Immature natural killer cell (primary cell): ENCODE measurements around the gene HIPK4. TPM values are rescaled to one million over a fixed set of nuclear protein-coding genes. Genes with fewer than 3 reads are reported as not detected.
"Not testable (repeated sequence)": the region's sequence is repeated elsewhere in the genome, so short reads cannot be mapped to it uniquely, and the experiment has no call there.

Experiments
- DNase-seq, 3 donors: peaks; one replicate each; pipeline ENCODE4 v3.0.0; 2022; ENCODE audit warnings: mixed read lengths in 1 of 3
- H3K27ac Mint-ChIP-seq, 6 donors: one replicate each; pipeline ENCODE4 v1.8.0; 2020; ENCODE audit warnings: mixed read lengths in 6 of 6, mild to moderate bottlenecking in 5 of 6, inconsistent platforms in 4 of 6, moderate library complexity in 3 of 6
- H3K27me3 Mint-ChIP-seq, 3 donors: one replicate each; pipeline ENCODE4 v1.8.0; 2020 to 2021; ENCODE audit warnings: low read depth in 3 of 3, mild to moderate bottlenecking in 3 of 3, mixed read lengths in 3 of 3, moderate library complexity in 3 of 3, inconsistent platforms in 1 of 3
- H3K36me3 Mint-ChIP-seq, 3 donors: one replicate each; pipeline ENCODE4 v1.8.0; 2020; ENCODE audit warnings: mixed read lengths in 3 of 3, inconsistent platforms in 2 of 3, mild to moderate bottlenecking in 2 of 3
- H3K4me1 Mint-ChIP-seq, 2 donors: one replicate each; pipeline ENCODE4 v1.8.0; 2020; ENCODE audit warnings: inconsistent platforms in 2 of 2, mild to moderate bottlenecking in 2 of 2, mixed read lengths in 2 of 2, moderate library complexity in 1 of 2
- H3K4me3 Mint-ChIP-seq, 5 donors: one replicate each; pipeline ENCODE4 v1.8.0; 2020; ENCODE audit warnings: mild to moderate bottlenecking in 5 of 5, mixed read lengths in 5 of 5, inconsistent platforms in 3 of 5, moderate library complexity in 3 of 5
- H3K9me3 Mint-ChIP-seq, 6 donors: one replicate each; pipeline ENCODE4 v1.8.0; 2020; ENCODE audit warnings: mild to moderate bottlenecking in 6 of 6, mixed read lengths in 6 of 6, inconsistent platforms in 4 of 6, moderate library complexity in 3 of 6
- polyA plus RNA-seq, 3 donors: library from polyadenylated mRNA; unstranded; fragments of 300-500 nt; fragmentation: Illumina TruSeq; gene quantifications; one replicate each; pipeline ENCODE4 v1.2.3, GENCODE V29; 2021

Gene HIPK4
- under 1 TPM in 1 of 3 donors, not detected in 2; 0.15 TPM for polyA plus RNA-seq

- H3K27ac Mint-ChIP-seq = peak within 1 kb of the TSS in 1 of 6 donors; percentile 24
- no peak for DNase-seq
- peaks cover 0 to 9% (median 3%) of the 10 kb centered on the region in 3 donors for H3K27me3 Mint-ChIP-seq
- no peak within 1 kb of the TSS for H3K4me3 Mint-ChIP-seq
- no peaks in the 10 kb centered on the region for H3K4me1 Mint-ChIP-seq
- H3K36me3 Mint-ChIP-seq = no peaks in the 10 kb centered on the region
- H3K9me3 Mint-ChIP-seq = no peaks in the 10 kb centered on the region
These were observed at the start of gene HIPK4 for GRCh38 chr19:40390084-40390742. HIPK4 (minus strand) TSS chr19:40390181; CDS start chr19:40389902, 279 bp downstream.

GRCh38 chr19:40438284-40438683 lies 48.3 kb upstream of the HIPK4 start:
- peaks cover 8 to 10% (median 8%) of the 10 kb centered on the region in 3 donors for H3K27me3 Mint-ChIP-seq
- peaks cover 0 to 1% (median 0%) of the 10 kb centered on the region in 6 donors for H3K9me3 Mint-ChIP-seq
- no peak for DNase-seq
- peaks cover 19 to 22% of the 10 kb centered on the region in 2 donors for H3K4me1 Mint-ChIP-seq
- peaks cover 0 to 7% (median 0%) of the 10 kb centered on the region in 3 donors for H3K36me3 Mint-ChIP-seq
- H3K27ac Mint-ChIP-seq = peak overlapping the region in 2 of 6 donors; percentile 18 to 65
- H3K4me3 Mint-ChIP-seq = no peak overlapping the region

GRCh38 chr19:40433391-40434216 lies 43.6 kb upstream of the HIPK4 start:
- Mint-ChIP-seq H3K36me3 (peaks cover 0 to 3% (median 0%) of the 10 kb centered on the region in 3 donors), H3K4me3 (peak overlapping the region; percentile 89 to 97 (median 92)), H3K27ac (peak overlapping the region; percentile 94 to 100 (median 96)), H3K4me1 (peaks cover 10 to 12% of the 10 kb centered on the region in 2 donors), H3K9me3 (peaks cover 0 to 1% (median 0%) of the 10 kb centered on the region in 6 donors), H3K27me3 (peaks cover 3 to 5% (median 3%) of the 10 kb centered on the region in 3 donors)
- peak; percentile 67 to 70 (median 69) for DNase-seq

- not testable (repeated sequence) for H3K36me3 Mint-ChIP-seq, DNase-seq, H3K9me3 Mint-ChIP-seq, H3K27me3 Mint-ChIP-seq
- Mint-ChIP-seq H3K4me3 (peak overlapping the region; percentile 89 to 97 (median 92)), H3K27ac (peak overlapping the region in 5 of 6 donors; percentile 71 to 100 (median 95)), H3K4me1 (peaks cover 10 to 12% of the 10 kb centered on the region in 2 donors)
These were observed 42.8 kb upstream of the HIPK4 start for GRCh38 chr19:40432760-40433159.

- peaks cover 0 to 3% (median 0%) of the 10 kb centered on the region in 3 donors for H3K36me3 Mint-ChIP-seq
- H3K4me3 Mint-ChIP-seq = peak overlapping the region in 3 of 5 donors; percentile 40 to 68 (median 44)
- peaks cover 1 to 5% (median 3%) of the 10 kb centered on the region in 3 donors for H3K27me3 Mint-ChIP-seq
- DNase-seq = no peak
- peak overlapping the region in 2 of 6 donors; percentile 3 to 74 for H3K27ac Mint-ChIP-seq
- H3K4me1 Mint-ChIP-seq = peaks cover 10 to 13% of the 10 kb centered on the region in 2 donors
- H3K9me3 Mint-ChIP-seq = peaks cover 0 to 1% (median 0%) of the 10 kb centered on the region in 6 donors
These were observed 41.7 kb upstream of the HIPK4 start for GRCh38 chr19:40431698-40432097.

- H3K27me3 Mint-ChIP-seq, DNase-seq, H3K4me3 Mint-ChIP-seq, H3K36me3 Mint-ChIP-seq, H3K27ac Mint-ChIP-seq, H3K9me3 Mint-ChIP-seq: not testable (repeated sequence)
- peaks cover 19% of the 10 kb centered on the region in 2 donors for H3K4me1 Mint-ChIP-seq
These were observed 40.3 kb upstream of the HIPK4 start for GRCh38 chr19:40430242-40430641.

- not testable (repeated sequence) for DNase-seq, H3K9me3 Mint-ChIP-seq, H3K36me3 Mint-ChIP-seq, H3K4me3 Mint-ChIP-seq, H3K27ac Mint-ChIP-seq
- H3K4me1 Mint-ChIP-seq = peaks cover 20 to 24% of the 10 kb centered on the region in 2 donors
- H3K27me3 Mint-ChIP-seq = peaks cover 9 to 14% (median 13%) of the 10 kb centered on the region in 3 donors
These were observed 38.2 kb upstream of the HIPK4 start for GRCh38 chr19:40428197-40428596.

- H3K36me3 Mint-ChIP-seq = peaks cover 0 to 4% (median 0%) of the 10 kb centered on the region in 3 donors
- H3K9me3 Mint-ChIP-seq = no peaks in the 10 kb centered on the region
- peaks cover 29 to 36% of the 10 kb centered on the region in 2 donors for H3K4me1 Mint-ChIP-seq
- H3K4me3 Mint-ChIP-seq = peak within 1 kb of the TSS; percentile 93 to 94 (median 94)
- DNase-seq = peak; percentile 100
- peak within 1 kb of the TSS; percentile 95 to 99 (median 98) for H3K27ac Mint-ChIP-seq
- H3K27me3 Mint-ChIP-seq = peaks cover 9 to 21% (median 16%) of the 10 kb centered on the region in 3 donors
These were observed 35.7 kb upstream of the HIPK4 start, which contains the start of gene SERTAD1 for GRCh38 chr19:40425450-40426287. SERTAD1 (minus strand) TSS chr19:40425992; CDS start chr19:40423546, 2,446 bp downstream.

- peak overlapping the region; percentile 93 to 94 (median 94) for H3K4me3 Mint-ChIP-seq
- no peak for DNase-seq
- peaks cover 32 to 41% of the 10 kb centered on the region in 2 donors for H3K4me1 Mint-ChIP-seq
- H3K9me3 Mint-ChIP-seq = no peaks in the 10 kb centered on the region
- peaks cover 9 to 21% (median 19%) of the 10 kb centered on the region in 3 donors for H3K27me3 Mint-ChIP-seq
- H3K27ac Mint-ChIP-seq = peak overlapping the region; percentile 95 to 99 (median 98)
- peaks cover 0 to 4% (median 0%) of the 10 kb centered on the region in 3 donors for H3K36me3 Mint-ChIP-seq
These were observed 34.9 kb upstream of the HIPK4 start for GRCh38 chr19:40424637-40425449.

GRCh38 chr19:40423938-40424337 lies 34.0 kb upstream of the HIPK4 start:
- no peak for DNase-seq
- Mint-ChIP-seq H3K27ac (peak overlapping the region in 5 of 6 donors; percentile 51 to 98 (median 77)), H3K9me3 (no peaks in the 10 kb centered on the region), H3K36me3 (peaks cover 0 to 4% (median 0%) of the 10 kb centered on the region in 3 donors), H3K4me1 (peaks cover 40 to 50% of the 10 kb centered on the region in 2 donors), H3K4me3 (peak overlapping the region in 3 of 5 donors; percentile 8 to 94 (median 94)), H3K27me3 (peaks cover 9 to 21% (median 19%) of the 10 kb centered on the region in 3 donors)

GRCh38 chr19:40422748-40423566 lies 33.0 kb upstream of the HIPK4 start:
- Mint-ChIP-seq H3K9me3 (no peaks in the 10 kb centered on the region), H3K4me1 (peaks cover 46 to 58% of the 10 kb centered on the region in 2 donors), H3K36me3 (peaks cover 0 to 4% (median 0%) of the 10 kb centered on the region in 3 donors), H3K27ac (peak overlapping the region in 4 of 6 donors; percentile 61 to 98 (median 90)), H3K4me3 (peak overlapping the region; percentile 48 to 86 (median 68)), H3K27me3 (peaks cover 9 to 23% (median 19%) of the 10 kb centered on the region in 3 donors)
- no peak for DNase-seq
